GM23248 (cell line): ENCODE measurements around the gene GJC2.

Experiments
- EZH2 ChIP-seq: fragments of 200-600 bp; sonication (generic); IDR thresholded peaks from 2 replicates; pipeline ENCODE4 v1.6.1; 2018; ENCODE audit warnings: antibody characterized with exemption, mild to moderate bottlenecking; ENCODE audit not compliant: insufficient read depth, poor library complexity, severe bottlenecking
- EZH2phosphoT487 ChIP-seq: fragments of 200-600 bp; sonication (generic); IDR thresholded peaks from 2 replicates; pipeline ENCODE4 v1.6.1; 2018; ENCODE audit warnings: antibody characterized with exemption, moderate library complexity, mild to moderate bottlenecking, low read depth; ENCODE audit not compliant: insufficient read depth

DNA sequence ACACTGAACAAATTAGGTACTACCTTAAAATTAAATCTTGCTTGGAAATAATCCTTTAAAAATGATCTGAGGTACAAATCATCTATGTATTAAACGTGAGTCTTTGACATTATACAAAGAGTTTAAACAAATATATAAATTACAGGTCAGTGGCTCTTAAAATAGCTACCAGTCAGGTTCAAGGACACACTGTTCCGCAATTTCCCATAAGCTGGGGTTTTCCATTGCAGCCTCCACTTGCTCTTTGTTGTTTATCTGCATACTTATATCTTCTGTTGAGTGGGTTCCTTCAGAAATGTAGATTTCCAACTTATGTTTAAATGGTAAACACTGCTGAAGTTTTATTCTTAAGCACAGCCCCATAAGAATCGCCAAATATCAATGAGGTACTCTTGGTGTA, 34.9 kb upstream of the GJC2 start:
- no peak for TF ChIP-seq EZH2
- no peak for TF ChIP-seq EZH2phosphoT487
